SK-N-SH treated with all-trans-retinoic acid at 6 μM for 48 hours (cell line): ENCODE results near the gene SYT8.

Experiments used
- ATAC-seq: fragments of 200-7000 bp; cut with Tn5 transposase; 3 replicates; pipeline ENCODE4 v1.9.1; 2020; ENCODE audit warnings: mild to moderate bottlenecking, moderate library complexity
- ARNTL ChIP-seq: fragments of 450-650 bp; formaldehyde crosslinking; IDR thresholded peaks from 2 replicates; pipeline ENCODE4 v1.5.0; 2020; ENCODE audit warnings: low read depth, mild to moderate bottlenecking, moderate library complexity, borderline replicate concordance
- BACH2 ChIP-seq: fragments of 250-450 bp; sonication (Bioruptor Pico); IDR thresholded peaks from 2 replicates; pipeline ENCODE4 v1.9.0; 2021; ENCODE audit warnings: mild to moderate bottlenecking, borderline replicate concordance
- ESRRG ChIP-seq: fragments of 250-450 bp; sonication (Bioruptor Pico); IDR thresholded peaks from 2 replicates; pipeline ENCODE4 v1.6.1; 2021; ENCODE audit warnings: mild to moderate bottlenecking
- GLIS3 ChIP-seq: fragments of 250-450 bp; sonication (Bioruptor Pico); IDR thresholded peaks from 2 replicates; pipeline ENCODE4 v1.5.0; 2020; ENCODE audit warnings: mild to moderate bottlenecking, moderate library complexity
- ISL1 ChIP-seq: fragments of 250-450 bp; sonication (Bioruptor Pico); IDR thresholded peaks from 2 replicates; pipeline ENCODE4 v2.1.2; 2022; ENCODE audit warnings: mild to moderate bottlenecking, moderate library complexity
- OSR1 ChIP-seq: fragments of 250-450 bp; sonication (Bioruptor Pico); IDR thresholded peaks from 2 replicates; pipeline ENCODE4 v1.8.0; 2022; ENCODE audit warnings: moderate library complexity, mild to moderate bottlenecking, inconsistent platforms
- RARB ChIP-seq: fragments of 250-450 bp; sonication (Bioruptor Pico); IDR thresholded peaks from 2 replicates; pipeline ENCODE4 v1.8.0; 2021; ENCODE audit warnings: mild to moderate bottlenecking, moderate library complexity
- SNAI2 ChIP-seq: fragments of 250-450 bp; sonication (Bioruptor Pico); IDR thresholded peaks from 2 replicates; pipeline ENCODE4 v1.5.0; 2020; ENCODE audit warnings: mild to moderate bottlenecking, moderate library complexity
- TCF4 ChIP-seq: fragments of 250-450 bp; sonication (Bioruptor Pico); IDR thresholded peaks from 2 replicates; pipeline ENCODE4 v1.8.0; 2021; ENCODE audit warnings: mild to moderate bottlenecking, moderate library complexity, borderline replicate concordance
- TOX ChIP-seq: fragments of 250-450 bp; sonication (Bioruptor Pico); IDR thresholded peaks from 2 replicates; pipeline ENCODE4 v1.8.0; 2021; ENCODE audit warnings: mild to moderate bottlenecking, moderate library complexity, borderline replicate concordance
- ZC3H10 ChIP-seq: fragments of 250-450 bp; sonication (Bioruptor Pico); IDR thresholded peaks from 2 replicates; pipeline ENCODE4 v1.5.1; 2021; ENCODE audit warnings: mild to moderate bottlenecking, moderate library complexity
- ZFP3 ChIP-seq: fragments of 250-450 bp; sonication (Bioruptor Pico); IDR thresholded peaks from 2 replicates; pipeline ENCODE4 v1.5.0; 2020; ENCODE audit warnings: mild to moderate bottlenecking, moderate library complexity
- ZNF70 ChIP-seq: fragments of 450-650 bp; formaldehyde crosslinking; IDR thresholded peaks from 2 replicates; pipeline ENCODE4 v1.5.0; 2020; ENCODE audit warnings: mild to moderate bottlenecking, moderate library complexity
- ZNF8 ChIP-seq: fragments of 450-650 bp; formaldehyde crosslinking; IDR thresholded peaks from 2 replicates; pipeline ENCODE4 v1.5.0; 2020; ENCODE audit warnings: mild to moderate bottlenecking, moderate library complexity
- TF ChIP-seq, protein P1 (sequence below): fragments of 250-450 bp; sonication (Bioruptor Pico); IDR thresholded peaks from 2 replicates; pipeline ENCODE4 v1.8.0; 2021; ENCODE audit warnings: low read depth, mild to moderate bottlenecking, moderate library complexity, borderline replicate concordance
- TF ChIP-seq, protein P2 (sequence below): fragments of 250-450 bp; sonication (Bioruptor Pico); IDR thresholded peaks from 2 replicates; pipeline ENCODE4 v1.5.1; 2020; ENCODE audit warnings: low read depth, mild to moderate bottlenecking, moderate library complexity
- TF ChIP-seq, protein P3 (sequence below): fragments of 250-450 bp; sonication (Bioruptor Pico); IDR thresholded peaks from 2 replicates; pipeline ENCODE4 v1.8.0; 2020; ENCODE audit warnings: mild to moderate bottlenecking, moderate library complexity, borderline replicate concordance
- TF ChIP-seq, protein P4 (sequence below): fragments of 250-450 bp; sonication (Bioruptor Pico); IDR thresholded peaks from 2 replicates; pipeline ENCODE4 v1.5.1; 2021; ENCODE audit warnings: mild to moderate bottlenecking, moderate library complexity

Gene SYT8

DNA sequence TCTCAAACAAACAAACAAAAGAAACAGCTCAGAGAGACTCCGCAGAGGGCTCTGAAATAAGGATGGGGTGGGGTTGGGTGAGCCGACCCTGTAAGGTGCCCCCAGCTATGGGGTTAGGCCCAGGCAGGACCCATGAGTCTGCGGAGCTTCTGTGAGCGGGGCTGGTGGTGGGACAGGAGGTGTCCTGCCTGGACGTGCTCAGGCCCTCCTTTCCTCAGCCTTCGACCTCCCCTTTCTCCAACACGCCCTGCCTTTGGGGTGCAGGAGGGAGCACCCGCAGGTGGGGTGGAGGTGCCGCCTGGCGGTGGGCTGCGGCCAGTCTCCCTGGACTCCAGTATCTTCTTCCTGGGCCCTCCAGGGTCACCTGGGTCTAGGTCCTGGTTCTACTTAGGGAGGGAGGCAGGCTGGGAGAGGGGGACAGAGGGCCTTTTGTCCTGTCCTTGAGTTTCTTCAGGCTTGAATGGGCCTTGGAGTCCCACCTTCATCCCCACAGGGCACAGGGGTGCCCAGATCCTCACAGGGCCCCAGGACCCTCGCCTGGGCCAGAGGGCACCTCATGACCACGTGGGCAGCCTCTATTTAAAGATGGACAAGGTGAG lies 44.7 kb downstream of the SYT8 start (continued):
- TF ChIP-seq, protein P1, sequence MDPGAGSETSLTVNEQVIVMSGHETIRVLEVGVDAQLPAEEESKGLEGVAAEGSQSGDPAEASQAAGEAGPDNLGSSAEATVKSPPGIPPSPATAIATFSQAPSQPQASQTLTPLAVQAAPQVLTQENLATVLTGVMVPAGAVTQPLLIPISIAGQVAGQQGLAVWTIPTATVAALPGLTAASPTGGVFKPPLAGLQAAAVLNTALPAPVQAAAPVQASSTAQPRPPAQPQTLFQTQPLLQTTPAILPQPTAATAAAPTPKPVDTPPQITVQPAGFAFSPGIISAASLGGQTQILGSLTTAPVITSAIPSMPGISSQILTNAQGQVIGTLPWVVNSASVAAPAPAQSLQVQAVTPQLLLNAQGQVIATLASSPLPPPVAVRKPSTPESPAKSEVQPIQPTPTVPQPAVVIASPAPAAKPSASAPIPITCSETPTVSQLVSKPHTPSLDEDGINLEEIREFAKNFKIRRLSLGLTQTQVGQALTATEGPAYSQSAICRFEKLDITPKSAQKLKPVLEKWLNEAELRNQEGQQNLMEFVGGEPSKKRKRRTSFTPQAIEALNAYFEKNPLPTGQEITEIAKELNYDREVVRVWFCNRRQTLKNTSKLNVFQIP (CRISPR knock-in tag), result no peak
- TF ChIP-seq SNAI2 (CRISPR knock-in tag) (no peak), ESRRG (CRISPR knock-in tag) (no peak), TOX (CRISPR knock-in tag) (no peak), ZFP3 (CRISPR knock-in tag) (no peak), ARNTL (no peak), ZNF70 (CRISPR knock-in tag) (no peak), TCF4 (CRISPR knock-in tag) (no peak), RARB (no peak), BACH2 (CRISPR knock-in tag) (no peak), ISL1 (CRISPR knock-in tag) (no peak), ZNF8 (CRISPR knock-in tag) (no peak)
- TF ChIP-seq, protein P2, sequence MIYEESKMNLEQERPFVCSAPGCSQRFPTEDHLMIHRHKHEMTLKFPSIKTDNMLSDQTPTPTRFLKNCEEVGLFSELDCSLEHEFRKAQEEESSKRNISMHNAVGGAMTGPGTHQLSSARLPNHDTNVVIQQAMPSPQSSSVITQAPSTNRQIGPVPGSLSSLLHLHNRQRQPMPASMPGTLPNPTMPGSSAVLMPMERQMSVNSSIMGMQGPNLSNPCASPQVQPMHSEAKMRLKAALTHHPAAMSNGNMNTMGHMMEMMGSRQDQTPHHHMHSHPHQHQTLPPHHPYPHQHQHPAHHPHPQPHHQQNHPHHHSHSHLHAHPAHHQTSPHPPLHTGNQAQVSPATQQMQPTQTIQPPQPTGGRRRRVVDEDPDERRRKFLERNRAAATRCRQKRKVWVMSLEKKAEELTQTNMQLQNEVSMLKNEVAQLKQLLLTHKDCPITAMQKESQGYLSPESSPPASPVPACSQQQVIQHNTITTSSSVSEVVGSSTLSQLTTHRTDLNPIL (CRISPR knock-in tag), result no peak
- TF ChIP-seq, protein P3, sequence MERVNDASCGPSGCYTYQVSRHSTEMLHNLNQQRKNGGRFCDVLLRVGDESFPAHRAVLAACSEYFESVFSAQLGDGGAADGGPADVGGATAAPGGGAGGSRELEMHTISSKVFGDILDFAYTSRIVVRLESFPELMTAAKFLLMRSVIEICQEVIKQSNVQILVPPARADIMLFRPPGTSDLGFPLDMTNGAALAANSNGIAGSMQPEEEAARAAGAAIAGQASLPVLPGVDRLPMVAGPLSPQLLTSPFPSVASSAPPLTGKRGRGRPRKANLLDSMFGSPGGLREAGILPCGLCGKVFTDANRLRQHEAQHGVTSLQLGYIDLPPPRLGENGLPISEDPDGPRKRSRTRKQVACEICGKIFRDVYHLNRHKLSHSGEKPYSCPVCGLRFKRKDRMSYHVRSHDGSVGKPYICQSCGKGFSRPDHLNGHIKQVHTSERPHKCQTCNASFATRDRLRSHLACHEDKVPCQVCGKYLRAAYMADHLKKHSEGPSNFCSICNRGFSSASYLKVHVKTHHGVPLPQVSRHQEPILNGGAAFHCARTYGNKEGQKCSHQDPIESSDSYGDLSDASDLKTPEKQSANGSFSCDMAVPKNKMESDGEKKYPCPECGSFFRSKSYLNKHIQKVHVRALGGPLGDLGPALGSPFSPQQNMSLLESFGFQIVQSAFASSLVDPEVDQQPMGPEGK (CRISPR knock-in tag), result no peak

DNA sequence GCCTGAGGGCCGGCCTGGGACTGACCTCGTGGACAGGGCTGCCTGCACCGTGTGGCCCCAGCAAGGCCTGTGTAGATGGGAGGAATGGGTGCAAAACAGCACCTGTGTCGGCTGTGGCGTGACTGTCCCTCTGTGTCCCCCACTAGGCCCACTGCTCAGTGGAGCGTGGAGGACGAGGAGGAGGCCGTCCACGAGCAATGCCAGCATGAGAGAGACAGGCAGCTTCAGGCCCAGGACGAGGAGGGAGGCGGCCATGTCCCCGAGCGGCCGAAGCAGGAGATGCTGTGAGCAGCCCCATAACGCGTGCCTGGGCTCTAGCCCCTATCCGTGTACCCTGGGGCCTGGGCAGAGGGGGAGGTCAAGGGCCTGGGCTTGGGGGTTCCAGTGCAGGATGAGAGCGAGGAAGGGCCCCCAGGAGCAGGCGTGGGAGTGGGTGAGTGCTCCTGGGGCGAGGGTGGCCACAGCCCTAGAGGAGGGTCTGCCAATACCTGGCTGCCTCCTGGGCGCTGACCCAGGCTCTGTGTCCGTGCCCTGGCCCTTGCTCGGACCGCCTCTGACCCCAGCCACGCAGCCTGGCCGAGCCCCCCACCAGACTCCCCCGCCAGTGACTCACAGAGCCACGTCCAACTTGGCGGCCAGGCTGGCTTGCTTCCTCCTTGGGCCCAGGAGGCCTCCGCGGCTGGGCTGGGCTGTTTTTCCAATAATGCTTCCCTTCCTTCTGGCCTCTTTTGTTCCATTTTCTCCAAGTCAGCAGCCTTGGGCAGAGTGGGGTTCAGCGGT lies 45.3 kb downstream of the SYT8 start:
- TF ChIP-seq, protein P2 (CRISPR knock-in tag), result no peak
- TF ChIP-seq ZC3H10, result no peak
- no peak for TF ChIP-seq OSR1 (CRISPR knock-in tag)
- TF ChIP-seq, protein P3 (CRISPR knock-in tag), result no peak
- no peak for TF ChIP-seq ZNF8 (CRISPR knock-in tag)
- TF ChIP-seq ARNTL, result no peak
- TF ChIP-seq SNAI2 (CRISPR knock-in tag), result no peak
- no peak for TF ChIP-seq RARB
- TF ChIP-seq GLIS3 (CRISPR knock-in tag), result no peak
- no peak for TF ChIP-seq BACH2 (CRISPR knock-in tag)
- no peak for TF ChIP-seq ZNF70 (CRISPR knock-in tag)
- TF ChIP-seq, protein P4, sequence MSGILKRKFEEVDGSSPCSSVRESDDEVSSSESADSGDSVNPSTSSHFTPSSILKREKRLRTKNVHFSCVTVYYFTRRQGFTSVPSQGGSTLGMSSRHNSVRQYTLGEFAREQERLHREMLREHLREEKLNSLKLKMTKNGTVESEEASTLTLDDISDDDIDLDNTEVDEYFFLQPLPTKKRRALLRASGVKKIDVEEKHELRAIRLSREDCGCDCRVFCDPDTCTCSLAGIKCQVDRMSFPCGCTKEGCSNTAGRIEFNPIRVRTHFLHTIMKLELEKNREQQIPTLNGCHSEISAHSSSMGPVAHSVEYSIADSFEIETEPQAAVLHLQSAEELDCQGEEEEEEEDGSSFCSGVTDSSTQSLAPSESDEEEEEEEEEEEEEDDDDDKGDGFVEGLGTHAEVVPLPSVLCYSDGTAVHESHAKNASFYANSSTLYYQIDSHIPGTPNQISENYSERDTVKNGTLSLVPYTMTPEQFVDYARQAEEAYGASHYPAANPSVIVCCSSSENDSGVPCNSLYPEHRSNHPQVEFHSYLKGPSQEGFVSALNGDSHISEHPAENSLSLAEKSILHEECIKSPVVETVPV (CRISPR knock-in tag), result no peak
- TF ChIP-seq, protein P1 (CRISPR knock-in tag), result no peak
- no peak for ATAC-seq
